ENCODE data around the gene PWWP2B. TPM values are rescaled to one million over a fixed set of nuclear protein-coding genes. Genes with fewer than 3 reads are reported as not detected.
"Not testable (repeated sequence)": the region's sequence is repeated elsewhere in the genome, so short reads cannot be mapped to it uniquely, and the experiment has no call there.

Gene PWWP2B
- total and polyA plus RNA-seq, 7 experiments from 2014 or later, result 1.5 to 22.2 (median 11.5) TPM

DNA sequence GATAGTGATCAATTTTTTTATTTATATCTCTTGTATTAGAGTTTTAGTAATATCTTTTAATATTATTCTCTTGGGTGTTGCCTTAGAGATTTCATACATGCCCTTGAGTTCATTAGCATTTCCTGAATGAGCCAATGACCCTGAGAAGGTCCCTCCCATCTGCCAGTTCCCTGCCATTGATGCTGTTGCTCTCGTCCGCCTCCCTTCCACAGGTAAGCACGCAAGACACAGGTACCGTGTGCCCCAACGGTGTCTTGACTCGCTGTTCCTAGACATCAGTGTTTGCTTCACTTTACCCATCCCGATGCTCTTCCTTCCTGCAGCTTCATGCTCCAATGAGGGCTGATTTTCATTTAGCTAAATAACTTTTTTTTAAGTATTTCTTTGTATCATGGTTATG, 19.7 kb upstream of the PWWP2B start:
- H3K9me3 ChIP-seq (ENCODE audit: control insufficient read depth in 2 of 3, low read length in 3 of 3), result no peaks in the 10 kb centered on the region
- no peak overlapping the region for H3K27ac Mint-ChIP-seq
- ATAC-seq, result no peak
- H3K27me3 ChIP-seq (ENCODE audit: control insufficient read depth in 2 of 2, insufficient read depth in 2 of 2, low read length in 2 of 2), result no peaks in the 10 kb centered on the region
- no peak overlapping the region for H3K27ac ChIP-seq (ENCODE audit: low read depth, low read length)
- DNase-seq, result no peak
- CTCF ChIA-PET, result no interaction called here
- intact Hi-C loops (cut with micrococcal nuclease), result no loop called here
- no peak overlapping the region for H3K4me3 Mint-ChIP-seq
- no peaks in the 10 kb centered on the region for H3K36me3 ChIP-seq (ENCODE audit: control insufficient read depth in 2 of 3, insufficient read depth in 3 of 3, low read length in 3 of 3)
- POLR2A ChIA-PET, result no interaction called here
- no peak overlapping the region for H3K4me3 ChIP-seq (ENCODE audit: low read length)
- peaks cover 0 to 4% (median 0%) of the 10 kb centered on the region in 5 donors for H3K27me3 Mint-ChIP-seq
- H3K9me3 Mint-ChIP-seq, result peaks cover 0 to 4% (median 0%) of the 10 kb centered on the region in 11 donors
- peaks cover 0 to 8% (median 0%) of the 10 kb centered on the region in 5 donors for H3K36me3 Mint-ChIP-seq
- H3K4me1 ChIP-seq (ENCODE audit: control insufficient read depth in 2 of 2, insufficient read depth in 2 of 2, low read length in 2 of 2), result no peaks in the 10 kb centered on the region
- peaks cover 0 to 10% (median 7%) of the 10 kb centered on the region in 7 donors for H3K4me1 Mint-ChIP-seq

DNA sequence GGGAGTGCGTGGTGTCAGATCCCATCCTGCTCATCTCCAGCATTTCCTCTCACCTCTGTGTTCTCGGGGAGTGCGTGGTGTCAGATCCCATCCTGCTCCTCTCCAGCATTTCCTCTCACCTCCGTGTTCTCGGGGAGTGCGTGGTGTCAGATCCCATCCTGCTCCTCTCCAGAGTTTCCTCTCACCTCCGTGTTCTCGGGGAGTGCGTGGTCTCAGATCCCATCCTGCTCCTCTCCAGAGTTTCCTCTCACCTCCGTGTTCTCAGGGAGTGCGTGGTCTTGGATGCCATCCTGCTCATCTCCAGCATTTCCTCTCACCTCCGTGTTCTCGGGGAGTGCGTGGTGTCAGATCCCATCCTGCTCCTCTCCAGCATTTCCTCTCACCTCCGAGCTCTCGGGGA, 18.0 kb upstream of the PWWP2B start:
- H3K4me3 ChIP-seq (ENCODE audit: low read length); H3K27ac ChIP-seq (ENCODE audit: low read depth, low read length); CTCF ChIA-PET; H3K27ac Mint-ChIP-seq; H3K9me3 ChIP-seq (ENCODE audit: control insufficient read depth in 2 of 3, low read length in 3 of 3); POLR2A ChIA-PET; H3K27me3 Mint-ChIP-seq; H3K4me1 ChIP-seq (ENCODE audit: control insufficient read depth in 2 of 2, insufficient read depth in 2 of 2, low read length in 2 of 2); H3K9me3 Mint-ChIP-seq; DNase-seq; H3K36me3 Mint-ChIP-seq; H3K36me3 ChIP-seq (ENCODE audit: control insufficient read depth in 2 of 3, insufficient read depth in 3 of 3, low read length in 3 of 3); intact Hi-C loops (cut with micrococcal nuclease); H3K27me3 ChIP-seq (ENCODE audit: control insufficient read depth in 2 of 2, insufficient read depth in 2 of 2, low read length in 2 of 2); H3K4me3 Mint-ChIP-seq; ATAC-seq: not testable (repeated sequence)
- H3K4me1 Mint-ChIP-seq, result peaks cover 0 to 12% (median 5%) of the 10 kb centered on the region in 7 donors

DNA sequence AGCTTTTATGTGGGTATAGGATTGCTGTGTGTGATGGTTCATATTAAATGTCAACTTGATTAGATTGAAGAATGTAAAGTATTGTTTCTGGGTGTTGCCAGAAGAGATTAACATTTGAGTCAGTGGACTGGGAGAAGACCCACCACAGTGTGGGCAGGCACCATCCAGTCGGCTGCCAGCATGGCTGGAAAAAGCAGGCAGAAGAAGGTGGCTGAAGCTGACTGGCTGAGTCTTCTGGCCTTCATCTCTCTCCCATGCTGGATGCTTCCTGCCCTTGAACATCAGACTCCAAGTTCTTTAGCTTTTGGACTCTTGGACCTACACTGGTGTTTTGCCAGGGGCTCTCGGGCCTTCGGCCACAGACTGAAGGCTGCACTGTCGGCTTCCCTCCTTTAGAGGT, 16.0 kb upstream of the PWWP2B start:
- H3K27ac ChIP-seq (ENCODE audit: low read depth, low read length); H3K4me3 ChIP-seq (ENCODE audit: low read length); H3K36me3 Mint-ChIP-seq; H3K27me3 ChIP-seq (ENCODE audit: control insufficient read depth in 2 of 2, insufficient read depth in 2 of 2, low read length in 2 of 2); H3K9me3 Mint-ChIP-seq; H3K9me3 ChIP-seq (ENCODE audit: control insufficient read depth in 2 of 3, low read length in 3 of 3); H3K36me3 ChIP-seq (ENCODE audit: control insufficient read depth in 2 of 3, insufficient read depth in 3 of 3, low read length in 3 of 3); DNase-seq; ATAC-seq; H3K4me1 ChIP-seq (ENCODE audit: control insufficient read depth in 2 of 2, insufficient read depth in 2 of 2, low read length in 2 of 2); H3K4me3 Mint-ChIP-seq; H3K27me3 Mint-ChIP-seq; intact Hi-C loops (cut with micrococcal nuclease): not testable (repeated sequence)
- ChIA-PET POLR2A (interaction anchor here (0.5 kb wide), 1 partner anchor 66 kb away, joined by 3 read pairs; no protein-coding TSS in a partner anchor), CTCF (interaction anchor here (1.7 kb wide), 1 partner anchor 74 kb away, joined by 5 read pairs; no protein-coding TSS in a partner anchor)
- peaks cover 4 to 20% (median 10%) of the 10 kb centered on the region in 7 donors for H3K4me1 Mint-ChIP-seq
- peak overlapping the region in 1 of 9 donors; percentile 73 for H3K27ac Mint-ChIP-seq

DNA sequence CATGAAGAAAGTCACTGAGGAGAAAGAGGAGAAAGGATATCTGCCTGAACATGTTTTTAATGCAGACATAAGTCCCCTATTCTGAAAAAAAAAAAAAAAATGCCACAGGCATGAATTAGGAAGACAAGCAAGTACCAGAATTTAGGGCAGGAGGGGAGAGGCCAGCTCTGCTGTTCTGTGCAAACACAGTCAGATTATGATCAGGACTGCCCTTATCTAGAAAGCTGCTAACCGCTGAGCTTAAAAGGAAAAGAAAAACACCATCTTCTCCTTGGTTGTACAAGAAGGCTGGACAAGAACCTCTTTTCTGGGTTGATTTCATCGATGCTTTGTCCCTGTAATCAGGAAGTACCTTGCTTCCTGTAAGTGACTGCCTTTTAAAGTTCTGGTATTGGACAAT, 15.3 kb upstream of the PWWP2B start:
- CTCF ChIA-PET, result no interaction called here

DNA sequence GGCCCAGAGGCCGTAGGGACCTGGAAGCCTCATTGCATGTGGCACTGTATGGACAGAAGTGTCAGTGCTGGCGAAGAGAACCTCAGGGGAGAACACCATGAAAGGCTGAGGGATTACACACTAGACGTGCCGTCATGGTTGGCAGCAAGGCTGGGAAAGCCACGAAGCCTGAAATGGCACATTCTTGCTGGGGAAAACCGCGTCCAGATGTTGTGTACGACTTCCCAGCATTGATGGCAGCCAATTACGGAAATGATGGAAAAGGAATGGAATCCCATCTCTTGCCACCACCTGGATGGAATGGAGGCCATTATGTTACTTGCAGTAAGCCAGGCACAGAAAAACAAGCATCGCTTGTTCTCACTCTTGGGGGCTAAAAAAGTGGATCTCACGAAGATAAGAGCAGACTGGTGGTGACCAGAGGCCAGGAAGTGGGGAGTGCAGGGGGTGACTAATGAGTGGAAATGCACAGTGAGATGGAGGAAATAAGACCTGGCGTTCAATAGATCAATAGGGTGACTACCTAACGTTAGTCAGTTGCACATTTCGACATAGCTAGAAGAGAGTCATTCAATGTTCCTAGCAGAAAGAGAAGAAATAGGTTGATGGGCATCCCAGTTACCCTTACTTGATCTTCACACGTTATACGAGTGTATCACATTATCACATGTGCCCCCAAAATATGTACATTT, 14.6 kb upstream of the PWWP2B start:
- intact Hi-C loops (cut with micrococcal nuclease), result loop anchor here in 1 of 2 donors (2.0 kb wide), 1 partner anchor 256 kb away; no protein-coding TSS in a partner anchor
- Histone ChIP-seq H3K27ac (ENCODE audit: low read depth, low read length) (no peak overlapping the region), H3K4me1 (ENCODE audit: control insufficient read depth in 2 of 2, insufficient read depth in 2 of 2, low read length in 2 of 2) (peaks cover under 1% of the 10 kb centered on the region in 2 donors), H3K4me3 (ENCODE audit: low read length) (no peak overlapping the region), H3K36me3 (ENCODE audit: control insufficient read depth in 2 of 3, insufficient read depth in 3 of 3, low read length in 3 of 3) (no peaks in the 10 kb centered on the region), H3K9me3 (ENCODE audit: control insufficient read depth in 2 of 3, low read length in 3 of 3) (no peaks in the 10 kb centered on the region), H3K27me3 (ENCODE audit: control insufficient read depth in 2 of 2, insufficient read depth in 2 of 2, low read length in 2 of 2) (no peaks in the 10 kb centered on the region)
- peaks cover 0 to 7% (median 0%) of the 10 kb centered on the region in 11 donors for H3K9me3 Mint-ChIP-seq
- H3K36me3 Mint-ChIP-seq, result peaks cover 0 to 8% (median 0%) of the 10 kb centered on the region in 5 donors
- ChIA-PET POLR2A (no interaction called here), CTCF (interaction anchor here (0.8 kb wide), 1 partner anchor 77 kb away, joined by 3 read pairs; no protein-coding TSS in a partner anchor)
- peaks cover 4 to 20% (median 10%) of the 10 kb centered on the region in 7 donors for H3K4me1 Mint-ChIP-seq
- DNase-seq, result no peak
- no peak for ATAC-seq
- peak overlapping the region in 1 of 9 donors; percentile 40 for H3K27ac Mint-ChIP-seq
- no peak overlapping the region for H3K4me3 Mint-ChIP-seq
- peaks cover 0 to 4% (median 0%) of the 10 kb centered on the region in 5 donors for H3K27me3 Mint-ChIP-seq

More for the DNA sequence above, 15.3 kb upstream of the PWWP2B start:
- DNase-seq, result no peak
- Histone ChIP-seq H3K9me3 (ENCODE audit: control insufficient read depth in 2 of 3, low read length in 3 of 3) (no peaks in the 10 kb centered on the region), H3K27ac (ENCODE audit: low read depth, low read length) (no peak overlapping the region), H3K4me3 (ENCODE audit: low read length) (no peak overlapping the region), H3K27me3 (ENCODE audit: control insufficient read depth in 2 of 2, insufficient read depth in 2 of 2, low read length in 2 of 2) (no peaks in the 10 kb centered on the region), H3K4me1 (ENCODE audit: control insufficient read depth in 2 of 2, insufficient read depth in 2 of 2, low read length in 2 of 2) (no peaks in the 10 kb centered on the region), H3K36me3 (ENCODE audit: control insufficient read depth in 2 of 3, insufficient read depth in 3 of 3, low read length in 3 of 3) (no peaks in the 10 kb centered on the region)
- Mint-ChIP-seq H3K9me3 (peaks cover 0 to 7% (median 0%) of the 10 kb centered on the region in 11 donors), H3K27ac (peak overlapping the region in 4 of 9 donors; percentile 3 to 73 (median 18)), H3K4me3 (no peak overlapping the region), H3K36me3 (peaks cover 0 to 8% (median 0%) of the 10 kb centered on the region in 5 donors), H3K27me3 (peaks cover 0 to 4% (median 0%) of the 10 kb centered on the region in 5 donors), H3K4me1 (peaks cover 4 to 20% (median 10%) of the 10 kb centered on the region in 7 donors)
- intact Hi-C loops (cut with micrococcal nuclease), result loop anchor here in 1 of 2 donors (2.0 kb wide), 1 partner anchor 257 kb away; no protein-coding TSS in a partner anchor
- POLR2A ChIA-PET, result no interaction called here
- no peak for ATAC-seq

DNA sequence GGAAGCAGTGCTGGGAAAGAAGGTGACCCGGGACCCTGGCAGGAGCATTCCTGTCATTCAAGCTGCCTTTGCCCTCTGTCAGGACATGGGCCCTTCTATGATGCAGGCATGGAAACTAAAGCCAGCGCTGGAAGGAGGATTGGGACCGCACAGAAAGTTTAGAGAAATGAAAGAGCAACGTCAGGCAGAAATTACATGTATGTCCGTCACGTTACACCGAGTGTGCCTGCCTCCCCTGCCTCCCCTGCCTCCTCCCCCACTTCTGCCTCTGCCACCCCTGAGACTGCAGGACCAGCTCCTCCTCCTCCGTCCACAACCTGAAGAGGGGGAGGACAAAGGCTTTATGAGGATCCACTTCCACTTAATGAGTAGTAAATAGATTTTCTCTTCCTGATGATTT, 13.9 kb upstream of the PWWP2B start:
- H3K4me3 ChIP-seq (ENCODE audit: low read length), result no peak overlapping the region
- DNase-seq, result no peak
- Mint-ChIP-seq H3K27me3 (peaks cover 0 to 4% (median 0%) of the 10 kb centered on the region in 5 donors), H3K36me3 (peaks cover 0 to 7% (median 0%) of the 10 kb centered on the region in 5 donors), H3K9me3 (peaks cover 0 to 8% (median 0%) of the 10 kb centered on the region in 11 donors), H3K27ac (peak overlapping the region in 1 of 9 donors; percentile 41), H3K4me3 (no peak overlapping the region), H3K4me1 (peaks cover 6 to 24% (median 13%) of the 10 kb centered on the region in 7 donors)
- peaks cover 5 to 6% of the 10 kb centered on the region in 2 donors for H3K4me1 ChIP-seq (ENCODE audit: control insufficient read depth in 2 of 2, insufficient read depth in 2 of 2, low read length in 2 of 2)
- ChIA-PET POLR2A (no interaction called here), CTCF (interaction anchor here (0.8 kb wide), 1 partner anchor 76 kb away, joined by 3 read pairs; no protein-coding TSS in a partner anchor)
- no peaks in the 10 kb centered on the region for H3K27me3 ChIP-seq (ENCODE audit: control insufficient read depth in 2 of 2, insufficient read depth in 2 of 2, low read length in 2 of 2)
- no peak overlapping the region for H3K27ac ChIP-seq (ENCODE audit: low read depth, low read length)
- ATAC-seq, result no peak
- no peaks in the 10 kb centered on the region for H3K36me3 ChIP-seq (ENCODE audit: control insufficient read depth in 2 of 3, insufficient read depth in 3 of 3, low read length in 3 of 3)
- intact Hi-C loops (cut with micrococcal nuclease), result loop anchor here in 1 of 2 donors (2.0 kb wide), 1 partner anchor 256 kb away; no protein-coding TSS in a partner anchor
- no peaks in the 10 kb centered on the region for H3K9me3 ChIP-seq (ENCODE audit: control insufficient read depth in 2 of 3, low read length in 3 of 3)

Measured in naive thymus-derived CD4-positive, alpha-beta T cell (primary cell).